ENCODE data around the gene LRRC26.

Gene LRRC26

GRCh38 chr9:137172901-137173795 lies 3.3 kb upstream of the LRRC26 start:
- H3K4me3 ChIP-seq (ENCODE audit: low read length): no peak overlapping the region
- H3K4me1 ChIP-seq (ENCODE audit: control insufficient read depth, insufficient read depth, low read length): peaks cover 8% of the 10 kb centered on the region
- no peaks in the 10 kb centered on the region; the same call in 1 of the 2 replicates for H3K36me3 ChIP-seq (ENCODE audit: control insufficient read depth, insufficient read depth, low read length)
- no peak for DNase-seq (ENCODE audit: low read depth, low spot score)
- H3K27me3 ChIP-seq (ENCODE audit: control insufficient read depth, insufficient read depth, low read length): peaks cover 14% of the 10 kb centered on the region
- no peak overlapping the region for H3K27ac ChIP-seq (ENCODE audit: low read length)
- WGBS (ENCODE audit: insufficient coverage, insufficient read length): no CpG with 5 or more reads among the region's 21 CpGs
- no peaks in the 10 kb centered on the region for H3K9me3 ChIP-seq (ENCODE audit: control insufficient read depth, insufficient read depth, low read length)

- H3K36me3 ChIP-seq (ENCODE audit: control insufficient read depth, insufficient read depth, low read length): no peaks in the 10 kb centered on the region; the same call in 1 of the 2 replicates
- no peak overlapping the region for H3K4me3 ChIP-seq (ENCODE audit: low read length)
- H3K9me3 ChIP-seq (ENCODE audit: control insufficient read depth, insufficient read depth, low read length): no peaks in the 10 kb centered on the region
- WGBS (ENCODE audit: insufficient coverage, insufficient read length): no CpG with 5 or more reads among the region's 22 CpGs
- DNase-seq (ENCODE audit: low read depth, low spot score): no peak
- no peak overlapping the region for H3K27ac ChIP-seq (ENCODE audit: low read length)
- peaks cover 9% of the 10 kb centered on the region for H3K4me1 ChIP-seq (ENCODE audit: control insufficient read depth, insufficient read depth, low read length)
- peaks cover 31% of the 10 kb centered on the region for H3K27me3 ChIP-seq (ENCODE audit: control insufficient read depth, insufficient read depth, low read length)
Measured at GRCh38 chr9:137171149-137171900, 1.5 kb upstream of the LRRC26 start.

GRCh38 chr9:137170486-137171148 lies 766 bp upstream of the LRRC26 start:
- Histone ChIP-seq H3K4me3 (ENCODE audit: low read length) (no peak overlapping the region), H3K27me3 (ENCODE audit: control insufficient read depth, insufficient read depth, low read length) (peaks cover 35% of the 10 kb centered on the region), H3K4me1 (ENCODE audit: control insufficient read depth, insufficient read depth, low read length) (peaks cover 9% of the 10 kb centered on the region), H3K27ac (ENCODE audit: low read length) (no peak overlapping the region), H3K9me3 (ENCODE audit: control insufficient read depth, insufficient read depth, low read length) (no peaks in the 10 kb centered on the region), H3K36me3 (ENCODE audit: control insufficient read depth, insufficient read depth, low read length) (no peaks in the 10 kb centered on the region; the same call in 1 of the 2 replicates)
- no CpG with 5 or more reads among the region's 14 CpGs for WGBS (ENCODE audit: insufficient coverage, insufficient read length)
- DNase-seq (ENCODE audit: low read depth, low spot score): no peak

- DNase-seq (ENCODE audit: low read depth, low spot score): no peak
- Histone ChIP-seq H3K36me3 (ENCODE audit: control insufficient read depth, insufficient read depth, low read length) (no peaks in the 10 kb centered on the region; the same call in 1 of the 2 replicates), H3K9me3 (ENCODE audit: control insufficient read depth, insufficient read depth, low read length) (no peaks in the 10 kb centered on the region), H3K4me1 (ENCODE audit: control insufficient read depth, insufficient read depth, low read length) (peaks cover 7% of the 10 kb centered on the region), H3K27me3 (ENCODE audit: control insufficient read depth, insufficient read depth, low read length) (peaks cover 35% of the 10 kb centered on the region), H3K4me3 (ENCODE audit: low read length) (peak overlapping the region; percentile 35), H3K27ac (ENCODE audit: low read length) (no peak overlapping the region)
- WGBS (ENCODE audit: insufficient coverage, insufficient read length): no CpG with 5 or more reads among the region's 124 CpGs
Measured at GRCh38 chr9:137168904-137169856, 671 bp downstream of the LRRC26 start.

- peak overlapping the region; percentile 35; the same call in 1 of the 2 replicates for H3K4me3 ChIP-seq (ENCODE audit: low read length)
- no peak for DNase-seq (ENCODE audit: low read depth, low spot score)
- H3K36me3 ChIP-seq (ENCODE audit: control insufficient read depth, insufficient read depth, low read length): no peaks in the 10 kb centered on the region; the same call in 1 of the 2 replicates
- H3K9me3 ChIP-seq (ENCODE audit: control insufficient read depth, insufficient read depth, low read length): no peaks in the 10 kb centered on the region
- no CpG with 5 or more reads among the region's 36 CpGs for WGBS (ENCODE audit: insufficient coverage, insufficient read length)
- H3K27me3 ChIP-seq (ENCODE audit: control insufficient read depth, insufficient read depth, low read length): peaks cover 35% of the 10 kb centered on the region
- peaks cover 7% of the 10 kb centered on the region for H3K4me1 ChIP-seq (ENCODE audit: control insufficient read depth, insufficient read depth, low read length)
- no peak overlapping the region for H3K27ac ChIP-seq (ENCODE audit: low read length)
Measured at GRCh38 chr9:137168573-137168903, 1.3 kb downstream of the LRRC26 start.

- no CpG with 5 or more reads among the region's 57 CpGs for WGBS (ENCODE audit: insufficient coverage, insufficient read length)
- H3K4me1 ChIP-seq (ENCODE audit: control insufficient read depth, insufficient read depth, low read length): peaks cover 7% of the 10 kb centered on the region
- H3K27me3 ChIP-seq (ENCODE audit: control insufficient read depth, insufficient read depth, low read length): peaks cover 40% of the 10 kb centered on the region
- no peak for DNase-seq (ENCODE audit: low read depth, low spot score)
- peak overlapping the region; percentile 14; the same call in 1 of the 2 replicates for H3K4me3 ChIP-seq (ENCODE audit: low read length)
- H3K27ac ChIP-seq (ENCODE audit: low read length): no peak overlapping the region
- no peaks in the 10 kb centered on the region for H3K9me3 ChIP-seq (ENCODE audit: control insufficient read depth, insufficient read depth, low read length)
- no peaks in the 10 kb centered on the region; the same call in 1 of the 2 replicates for H3K36me3 ChIP-seq (ENCODE audit: control insufficient read depth, insufficient read depth, low read length)
Measured at GRCh38 chr9:137167747-137168572, 1.9 kb downstream of the LRRC26 start.

GRCh38 chr9:137167277-137167746 lies 2.5 kb downstream of the LRRC26 start:
- WGBS (ENCODE audit: insufficient coverage, insufficient read length): no CpG with 5 or more reads among the region's 44 CpGs
- no peak overlapping the region for H3K27ac ChIP-seq (ENCODE audit: low read length)
- no peak overlapping the region for H3K4me3 ChIP-seq (ENCODE audit: low read length)
- DNase-seq (ENCODE audit: low read depth, low spot score): no peak
- H3K9me3 ChIP-seq (ENCODE audit: control insufficient read depth, insufficient read depth, low read length): no peaks in the 10 kb centered on the region
- H3K4me1 ChIP-seq (ENCODE audit: control insufficient read depth, insufficient read depth, low read length): peaks cover 9% of the 10 kb centered on the region
- no peaks in the 10 kb centered on the region; the same call in 1 of the 2 replicates for H3K36me3 ChIP-seq (ENCODE audit: control insufficient read depth, insufficient read depth, low read length)
- peaks cover 42% of the 10 kb centered on the region for H3K27me3 ChIP-seq (ENCODE audit: control insufficient read depth, insufficient read depth, low read length)

- Histone ChIP-seq H3K27ac (ENCODE audit: low read length) (no peak overlapping the region), H3K27me3 (ENCODE audit: control insufficient read depth, insufficient read depth, low read length) (peaks cover 44% of the 10 kb centered on the region)
Measured at GRCh38 chr9:137166380-137167229, 3.2 kb downstream of the LRRC26 start.

More at GRCh38 chr9:137166380-137167229, 3.2 kb downstream of the LRRC26 start:
- no peaks in the 10 kb centered on the region; the same call in 1 of the 2 replicates for H3K36me3 ChIP-seq (ENCODE audit: control insufficient read depth, insufficient read depth, low read length)
- WGBS (ENCODE audit: insufficient coverage, insufficient read length): no CpG with 5 or more reads among the region's 22 CpGs
- no peak for DNase-seq (ENCODE audit: low read depth, low spot score)
- H3K9me3 ChIP-seq (ENCODE audit: control insufficient read depth, insufficient read depth, low read length): no peaks in the 10 kb centered on the region
- H3K4me3 ChIP-seq (ENCODE audit: low read length): no peak overlapping the region
- peaks cover 9% of the 10 kb centered on the region for H3K4me1 ChIP-seq (ENCODE audit: control insufficient read depth, insufficient read depth, low read length)

Data from iPS DF 6.9 (cell line).